ENCODE results near the gene CLK3. TPM values are rescaled to one million over a fixed set of nuclear protein-coding genes. Genes with fewer than 3 reads are reported as not detected.
A peak's percentile ranks its signal among the peaks of the same experiment; 100 is the strongest.

CLK3 gene
- total and polyA plus RNA-seq, 10 of the 15 experiments (the other 5 are each of a cell fraction or from before 2014, with no cell fraction given), result 3.3 to 169 (median 66.2) TPM

- TF ChIP-seq REST (IDR thresholded peaks at IDR 0.05; ENCODE audit: low read depth, low read length) (no peak), LARP7 (IDR thresholded peaks at IDR 0.05) (no peak), ZNF592 (IDR thresholded peaks at IDR 0.05) (no peak), RELB (IDR thresholded peaks at IDR 0.05; ENCODE audit: low read depth) (peak; percentile 55), ZNF207 (IDR thresholded peaks at IDR 0.05; ENCODE audit: borderline replicate concordance) (peak; percentile 72; the same call in 1 of the 2 replicates), NR2C2 (IDR thresholded peaks at IDR 0.05; ENCODE audit: borderline replicate concordance, control insufficient read depth, insufficient read length, low read depth) (no peak), BCL11A (IDR thresholded peaks at IDR 0.05; ENCODE audit: low read depth, low read length) (no peak), POLR2A (IDR thresholded peaks at IDR 0.05; ENCODE audit: low read depth, low read length) (0 out of 2 replicates have a peak, but pooled peaks have one; percentile 13), CHD4 (IDR thresholded peaks at IDR 0.05) (no peak), NR2C1 (IDR thresholded peaks at IDR 0.05) (no peak), RB1 (IDR thresholded peaks at IDR 0.05; ENCODE audit: borderline replicate concordance) (0 out of 2 replicates have a peak, but pooled peaks have one; percentile 23), MYB (IDR thresholded peaks at IDR 0.05; ENCODE audit: borderline replicate concordance, low read depth, low read length) (no peak), IRF3 (IDR thresholded peaks at IDR 0.05) (no peak), IKZF1 (conservative IDR thresholded peaks at IDR 0.05) (no peak; the same call in 1 of the 2 replicates), BRCA1 (IDR thresholded peaks at IDR 0.05; ENCODE audit: low read depth, low read length) (peak; percentile 66), ZSCAN29 (IDR thresholded peaks at IDR 0.05) (no peak), BACH1 (IDR thresholded peaks at IDR 0.05; ENCODE audit: borderline replicate concordance) (peak; percentile 100)
These were observed 710 bp upstream of the CLK3 start (continued) for GRCh38 chr15:74614744-74615507.
